OCI-LY1 (cell line): ENCODE results near the gene RMI1.

Experiments
- EZH2 ChIP-seq: fragments of 200-600 bp; sonication (generic), shearing (Covaris generic); IDR thresholded peaks from 2 replicates; pipeline ENCODE4 v1.8.0; 2017; ENCODE audit warnings: borderline replicate concordance, mixed run types, mild to moderate bottlenecking, antibody characterized with exemption, low read length, moderate library complexity, mixed read lengths
- TF ChIP-seq, protein P1 (sequence below): fragments of 200-600 bp; sonication (generic), shearing (Covaris generic); IDR thresholded peaks from 2 replicates; pipeline ENCODE4 v1.5.1; 2017; ENCODE audit warnings: mild to moderate bottlenecking, antibody characterized with exemption, low read length, moderate library complexity, mixed read lengths

DNA sequence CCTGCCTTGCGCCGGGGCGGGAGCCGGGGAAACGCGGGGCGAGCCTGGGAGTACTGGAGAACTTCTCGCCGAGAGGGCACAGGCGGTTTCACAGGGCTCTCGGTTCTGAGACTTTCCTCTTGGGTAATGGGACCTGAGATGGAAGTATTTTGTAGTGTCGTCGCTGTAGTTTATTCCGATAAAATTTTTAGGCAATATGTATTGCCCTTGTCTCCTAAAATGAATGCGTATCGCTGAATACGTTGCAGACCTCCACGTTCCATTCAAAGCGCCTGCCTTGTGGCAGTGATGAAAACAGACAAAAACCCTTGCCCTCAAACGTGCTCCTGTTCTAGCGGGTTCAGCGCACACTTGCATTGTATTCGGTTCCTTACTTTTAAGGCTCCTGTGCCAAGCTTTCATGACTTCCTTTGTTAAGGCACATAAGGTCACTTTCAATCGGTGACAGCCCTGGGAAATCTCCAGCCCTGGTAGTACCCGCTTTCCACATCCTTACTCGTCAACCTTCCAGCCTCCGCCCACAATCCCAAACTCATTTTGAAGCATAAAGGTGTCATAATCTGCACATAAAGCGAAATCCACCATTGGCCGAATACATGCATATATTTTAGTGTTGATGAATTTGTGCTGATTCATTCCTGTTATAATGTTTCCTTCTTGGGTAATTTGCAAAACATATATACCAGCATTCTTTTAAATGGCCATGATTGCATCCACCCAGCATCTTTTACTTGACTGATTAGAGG lies 694 bp downstream of the RMI1 start:
- TF ChIP-seq, protein P1, sequence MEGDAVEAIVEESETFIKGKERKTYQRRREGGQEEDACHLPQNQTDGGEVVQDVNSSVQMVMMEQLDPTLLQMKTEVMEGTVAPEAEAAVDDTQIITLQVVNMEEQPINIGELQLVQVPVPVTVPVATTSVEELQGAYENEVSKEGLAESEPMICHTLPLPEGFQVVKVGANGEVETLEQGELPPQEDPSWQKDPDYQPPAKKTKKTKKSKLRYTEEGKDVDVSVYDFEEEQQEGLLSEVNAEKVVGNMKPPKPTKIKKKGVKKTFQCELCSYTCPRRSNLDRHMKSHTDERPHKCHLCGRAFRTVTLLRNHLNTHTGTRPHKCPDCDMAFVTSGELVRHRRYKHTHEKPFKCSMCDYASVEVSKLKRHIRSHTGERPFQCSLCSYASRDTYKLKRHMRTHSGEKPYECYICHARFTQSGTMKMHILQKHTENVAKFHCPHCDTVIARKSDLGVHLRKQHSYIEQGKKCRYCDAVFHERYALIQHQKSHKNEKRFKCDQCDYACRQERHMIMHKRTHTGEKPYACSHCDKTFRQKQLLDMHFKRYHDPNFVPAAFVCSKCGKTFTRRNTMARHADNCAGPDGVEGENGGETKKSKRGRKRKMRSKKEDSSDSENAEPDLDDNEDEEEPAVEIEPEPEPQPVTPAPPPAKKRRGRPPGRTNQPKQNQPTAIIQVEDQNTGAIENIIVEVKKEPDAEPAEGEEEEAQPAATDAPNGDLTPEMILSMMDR: no peak
- TF ChIP-seq EZH2: no peak
